ENCODE results near the gene KLF7. TPM values are rescaled to one million over a fixed set of nuclear protein-coding genes. Genes with fewer than 3 reads are reported as not detected.

The KLF7 gene
- total RNA-seq, 1 donor from 2014 or later, result 5.2 TPM

- Histone ChIP-seq H3K36me3 (no peaks in the 10 kb centered on the region), H4K20me1 (ENCODE audit: low read depth) (no peaks in the 10 kb centered on the region), H3F3A (ENCODE audit: low read depth) (no peaks in the 10 kb centered on the region), H3K4me3 (no peak overlapping the region), H2AFZ (replicated peaks) (no peak overlapping the region), H3K27ac (no peak overlapping the region), H3K9ac (no peak overlapping the region), H3K79me2 (ENCODE audit: low read depth) (no peaks in the 10 kb centered on the region), H3K9me3 (ENCODE audit: low read depth) (no peaks in the 10 kb centered on the region), H3K27me3 (no peaks in the 10 kb centered on the region), H3K4me2 (no peak overlapping the region), H3K4me1 (peaks cover 8% of the 10 kb centered on the region)
- TF ChIP-seq EZH2 (IDR thresholded peaks at IDR 0.05) (no peak), CTCF (IDR thresholded peaks at IDR 0.05) (no peak)
- H3K27me3 Mint-ChIP-seq (ENCODE audit: insufficient read depth, low read depth), result no peaks in the 10 kb centered on the region
- peaks cover 30% of the 10 kb centered on the region for H3K4me1 Mint-ChIP-seq
- DNase-seq (ENCODE audit: low spot score), result no peak
- no peak overlapping the region for H3K27ac Mint-ChIP-seq
- peaks cover 11% of the 10 kb centered on the region for H3K36me3 Mint-ChIP-seq
- no peak overlapping the region for H3K4me3 Mint-ChIP-seq
- no peaks in the 10 kb centered on the region for H3K9me3 Mint-ChIP-seq
These were observed 48.1 kb downstream of the KLF7 start for GRCh38 chr2:207117668-207118067.

GRCh38 chr2:207115715-207116364 is 49.9 kb downstream of the KLF7 start:
- no peaks in the 10 kb centered on the region for H3K9me3 ChIP-seq (ENCODE audit: low read depth)
- H2AFZ ChIP-seq (replicated peaks), result no peak overlapping the region
- TF ChIP-seq CTCF (IDR thresholded peaks at IDR 0.05) (peak; percentile 30), EZH2 (IDR thresholded peaks at IDR 0.05) (no peak)
- no peaks in the 10 kb centered on the region for H3K27me3 ChIP-seq
- H3K36me3 ChIP-seq, result no peaks in the 10 kb centered on the region
- H3K4me1 Mint-ChIP-seq, result peaks cover 37% of the 10 kb centered on the region
- no peaks in the 10 kb centered on the region for H3K9me3 Mint-ChIP-seq
- H3K27me3 Mint-ChIP-seq (ENCODE audit: insufficient read depth, low read depth), result no peaks in the 10 kb centered on the region
- no peak overlapping the region for H3K27ac Mint-ChIP-seq
- no peak overlapping the region for H3K4me2 ChIP-seq
- H3K27ac ChIP-seq, result no peak overlapping the region
- H3K79me2 ChIP-seq (ENCODE audit: low read depth), result no peaks in the 10 kb centered on the region
- peaks cover 13% of the 10 kb centered on the region for H3K4me1 ChIP-seq
- peaks cover 2% of the 10 kb centered on the region for H3K36me3 Mint-ChIP-seq
- H3K4me3 Mint-ChIP-seq, result no peak overlapping the region
- no peaks in the 10 kb centered on the region for H4K20me1 ChIP-seq (ENCODE audit: low read depth)
- H3F3A ChIP-seq (ENCODE audit: low read depth), result peaks cover 6% of the 10 kb centered on the region
- DNase-seq (ENCODE audit: low spot score), result peak; percentile 42
- no peak overlapping the region for H3K9ac ChIP-seq
- H3K4me3 ChIP-seq, result no peak overlapping the region

GRCh38 chr2:207113414-207113813 is 52.3 kb downstream of the KLF7 start:
- H4K20me1 ChIP-seq (ENCODE audit: low read depth), result no peaks in the 10 kb centered on the region
- no peak overlapping the region for H3K4me3 ChIP-seq
- H3F3A ChIP-seq (ENCODE audit: low read depth), result peaks cover 6% of the 10 kb centered on the region
- H3K27ac Mint-ChIP-seq, result no peak overlapping the region
- DNase-seq (ENCODE audit: low spot score), result peak; percentile 29
- peaks cover 13% of the 10 kb centered on the region for H3K4me1 ChIP-seq
- H3K36me3 ChIP-seq, result no peaks in the 10 kb centered on the region
- H3K79me2 ChIP-seq (ENCODE audit: low read depth), result no peaks in the 10 kb centered on the region
- H3K9ac ChIP-seq, result no peak overlapping the region
- H3K4me3 Mint-ChIP-seq, result no peak overlapping the region
- H3K4me2 ChIP-seq, result no peak overlapping the region
- no peaks in the 10 kb centered on the region for H3K9me3 Mint-ChIP-seq
- TF ChIP-seq EZH2 (IDR thresholded peaks at IDR 0.05) (no peak), CTCF (IDR thresholded peaks at IDR 0.05) (no peak), EZH2phosphoT487 (IDR thresholded peaks at IDR 0.05) (no peak)
- no peaks in the 10 kb centered on the region for H3K9me3 ChIP-seq (ENCODE audit: low read depth)
- H3K27me3 Mint-ChIP-seq (ENCODE audit: insufficient read depth, low read depth), result no peaks in the 10 kb centered on the region
- H3K4me1 Mint-ChIP-seq, result peaks cover 43% of the 10 kb centered on the region
- no peak overlapping the region for H2AFZ ChIP-seq (replicated peaks)
- no peak overlapping the region for H3K27ac ChIP-seq
- H3K27me3 ChIP-seq, result no peaks in the 10 kb centered on the region
- no peaks in the 10 kb centered on the region for H3K36me3 Mint-ChIP-seq

All from neural progenitor cell (in vitro differentiated cells).